Left kidney (tissue), 2 donors: ENCODE measurements around the gene NUDT14. TPM values are rescaled to one million over a fixed set of nuclear protein-coding genes. Genes with fewer than 3 reads are reported as not detected.

Experiments
- DNase-seq: peaks from one replicate; pipeline ENCODE4 v3.0.0-alpha.2; 2013
- polyA plus RNA-seq: library from polyadenylated mRNA; unstranded; fragments of 120-200 nt; gene quantifications from one replicate; pipeline ENCODE4 v1.2.1, GENCODE V29; 2013; ENCODE audit not compliant: insufficient read length

The NUDT14 gene
- polyA plus RNA-seq, 1 donor, result 24.3 TPM

DNA sequence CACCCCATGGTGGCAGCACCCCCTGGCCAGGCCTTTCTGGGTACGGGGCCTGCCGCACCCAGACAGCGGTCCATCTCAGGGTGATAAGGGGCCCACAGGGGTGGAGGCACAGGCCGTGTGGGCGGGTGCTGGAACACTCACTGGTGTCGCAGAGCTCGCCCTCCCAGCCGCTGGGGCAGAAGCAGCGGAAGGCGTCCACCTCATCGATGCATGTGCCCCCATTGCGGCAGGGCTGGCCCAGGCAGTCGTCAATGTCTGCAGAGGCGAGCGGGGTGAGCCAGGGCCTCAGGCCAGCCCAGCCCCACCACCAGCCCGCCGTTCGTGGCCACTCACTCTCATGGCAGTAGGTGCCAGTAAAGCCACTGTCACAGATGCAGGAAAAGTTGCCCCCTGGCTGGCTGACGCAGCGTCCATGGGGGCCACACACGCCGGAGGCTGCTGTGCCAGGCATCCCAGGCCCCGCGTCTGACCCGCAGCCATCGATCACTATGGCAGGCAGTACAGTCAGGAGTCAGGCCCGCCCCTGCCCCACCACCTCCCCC, 32.4 kb downstream of the NUDT14 start:
- no peak for DNase-seq

GRCh38 chr14:105147671-105148603, 33.2 kb downstream of the NUDT14 start:
- DNase-seq, result no peak

DNA sequence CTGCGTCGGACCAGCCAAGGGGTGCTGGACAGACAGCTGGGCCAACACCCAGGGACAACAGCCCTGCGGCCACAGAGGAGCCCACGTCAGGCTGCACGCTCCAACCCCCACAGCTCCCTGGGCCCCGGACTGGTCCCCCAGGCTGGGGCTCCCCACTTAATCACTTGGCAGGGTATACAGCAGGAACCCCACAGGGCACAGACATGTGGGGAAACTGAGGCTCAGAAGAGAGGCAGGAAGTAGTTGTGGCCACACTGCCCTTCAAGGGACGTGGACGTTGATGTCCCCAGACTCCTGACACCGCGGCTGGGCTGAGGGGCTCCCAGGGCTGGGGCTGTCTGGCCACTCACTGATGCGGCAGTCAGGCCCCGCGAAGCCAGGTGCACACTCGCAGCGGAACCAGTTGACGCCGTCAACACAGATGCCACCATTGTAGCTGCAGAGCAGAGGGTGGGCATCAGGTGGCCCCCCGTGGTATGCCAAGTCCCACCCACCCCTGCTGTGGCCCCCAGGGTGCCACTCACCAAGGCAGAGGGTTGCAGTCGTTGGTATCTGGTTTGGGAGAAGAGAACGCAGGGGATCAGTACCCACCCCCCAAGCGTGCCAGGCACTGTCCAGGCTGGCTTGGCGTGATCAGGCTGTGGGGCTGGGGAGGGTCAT, 34.0 kb downstream of the NUDT14 start:
- no peak for DNase-seq

GRCh38 chr14:105146181-105146975, 34.7 kb downstream of the NUDT14 start:
- DNase-seq, result no peak

GRCh38 chr14:105145381-105146180, 35.5 kb downstream of the NUDT14 start:
- DNase-seq, result no peak

DNA sequence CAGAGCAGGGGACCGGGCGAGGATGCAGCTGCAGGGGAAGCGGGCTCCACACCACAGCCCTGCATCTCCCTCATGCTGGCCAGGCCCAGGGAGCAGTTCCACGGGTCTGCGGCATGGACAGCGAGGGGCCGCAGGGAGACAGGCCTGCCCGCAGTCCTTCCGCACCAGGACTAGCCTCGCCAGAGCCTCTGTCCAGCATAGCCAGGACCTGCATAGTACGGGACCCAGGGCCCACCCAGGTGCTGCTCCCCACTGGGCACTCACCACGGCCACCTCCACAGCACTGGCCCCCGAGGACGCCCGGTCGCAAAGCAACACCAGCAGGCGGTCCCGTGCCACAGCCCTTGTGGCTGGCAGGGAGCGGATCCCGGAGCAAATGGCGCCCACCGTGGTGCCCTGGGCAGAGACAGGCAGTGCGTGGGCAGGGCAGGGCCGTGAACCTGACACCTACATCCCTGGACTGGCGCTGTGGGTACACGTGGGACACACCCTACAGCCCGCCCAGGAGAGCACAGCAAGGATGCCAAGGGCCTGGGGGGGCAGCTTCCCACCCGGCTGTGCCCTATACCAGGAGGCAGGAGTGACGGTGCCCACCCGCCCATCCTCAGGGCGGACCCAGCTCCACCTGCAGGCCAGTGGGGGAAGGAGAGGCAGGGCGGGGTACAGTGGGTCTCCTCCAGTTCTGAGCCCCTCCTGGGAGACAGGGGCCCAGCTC, 36.3 kb downstream of the NUDT14 start:
- DNase-seq, result no peak

GRCh38 chr14:105144026-105144665, 37.0 kb downstream of the NUDT14 start:
- no peak for DNase-seq

DNA sequence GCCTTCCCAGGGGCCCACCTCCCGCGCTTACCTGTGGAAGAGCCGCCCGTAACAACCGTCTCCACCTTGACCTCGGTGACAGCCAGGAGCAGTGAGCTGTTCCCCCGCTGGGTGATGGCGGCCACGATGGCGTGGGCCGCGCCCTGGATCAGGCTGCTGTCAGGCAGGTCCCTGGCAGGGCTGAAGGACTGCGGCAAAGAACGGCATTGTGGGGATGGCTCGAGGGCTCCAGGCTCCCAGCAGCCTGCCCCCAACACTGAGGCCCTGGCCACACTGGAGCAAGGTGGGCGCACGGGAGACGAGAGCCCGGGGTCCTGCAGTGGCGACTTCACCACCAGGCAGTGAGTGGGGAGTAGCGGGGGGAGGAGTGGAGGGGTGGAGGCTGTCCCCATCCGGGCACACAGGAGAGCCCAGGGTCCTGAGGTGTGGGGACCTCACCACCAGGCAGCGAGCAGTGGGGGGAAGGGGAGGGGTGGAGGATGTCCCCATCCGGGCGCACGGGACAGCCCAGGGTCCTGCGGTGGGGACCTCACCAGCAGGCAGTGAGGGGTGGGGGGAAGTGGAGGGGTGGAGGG, 37.6 kb downstream of the NUDT14 start:
- no peak for DNase-seq

DNA sequence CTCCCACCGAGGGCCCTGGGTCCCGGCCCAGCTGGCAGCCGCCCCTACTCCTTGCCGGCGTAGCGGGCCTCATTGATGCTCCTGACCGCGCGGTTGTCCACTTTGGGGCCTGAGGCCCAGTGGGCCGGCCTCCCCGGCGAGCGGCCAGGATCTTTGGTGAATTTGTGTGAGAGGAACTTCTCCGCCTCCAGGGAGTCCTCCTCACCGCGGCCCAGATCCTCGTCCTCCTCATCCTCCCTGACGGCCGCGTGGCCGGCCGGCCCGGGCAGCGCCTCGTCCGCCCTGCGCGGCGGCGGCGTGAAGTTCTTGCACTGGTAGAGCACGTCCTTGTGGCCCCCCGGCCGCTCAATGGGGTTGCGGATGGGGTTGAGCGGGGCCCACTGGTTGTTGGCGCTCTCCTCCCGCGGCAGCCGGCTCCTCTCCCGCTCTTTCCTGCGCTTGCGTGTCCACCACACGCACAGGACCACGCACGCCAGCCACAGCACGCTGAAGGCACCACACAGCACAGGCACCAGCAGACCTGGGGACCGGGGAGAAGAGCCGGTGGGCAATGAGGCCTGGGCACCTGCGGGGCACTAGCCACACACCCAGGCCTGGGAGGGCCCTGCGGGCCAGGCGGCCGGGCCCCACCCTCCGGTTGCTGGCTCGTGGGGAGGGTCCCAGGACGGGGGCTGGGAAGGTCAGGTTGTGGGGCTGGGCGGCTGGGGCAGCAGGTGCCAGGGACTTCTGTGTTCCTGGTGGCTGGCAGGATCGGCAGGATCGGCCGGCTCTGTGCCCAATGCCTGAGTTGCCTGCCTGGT, 38.3 kb downstream of the NUDT14 start:
- no peak for DNase-seq

GRCh38 chr14:105141486-105142281, 39.4 kb downstream of the NUDT14 start:
- DNase-seq, result no peak

DNA sequence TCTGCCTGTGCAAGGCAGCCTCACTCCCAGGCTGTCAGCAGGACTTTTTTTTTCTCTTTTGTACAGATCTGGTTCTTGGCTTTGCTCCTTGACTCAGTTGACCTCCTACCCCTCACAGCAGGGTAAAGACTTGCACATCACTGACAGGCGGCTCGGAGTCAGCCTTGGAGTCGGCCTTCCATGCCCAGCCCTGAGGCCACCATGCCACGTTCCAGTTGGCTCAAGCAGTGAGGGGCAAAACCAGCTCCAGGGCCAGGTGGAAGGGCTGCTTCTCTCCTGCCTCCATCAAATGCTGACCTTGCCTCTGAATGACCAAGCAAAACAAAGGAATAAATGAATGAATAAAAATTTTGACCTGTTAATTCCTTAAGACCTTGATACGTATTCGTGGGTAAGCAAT, 40.1 kb downstream of the NUDT14 start:
- no peak for DNase-seq

GRCh38 chr14:105140581-105140980, 40.5 kb downstream of the NUDT14 start:
- DNase-seq, result no peak

DNA sequence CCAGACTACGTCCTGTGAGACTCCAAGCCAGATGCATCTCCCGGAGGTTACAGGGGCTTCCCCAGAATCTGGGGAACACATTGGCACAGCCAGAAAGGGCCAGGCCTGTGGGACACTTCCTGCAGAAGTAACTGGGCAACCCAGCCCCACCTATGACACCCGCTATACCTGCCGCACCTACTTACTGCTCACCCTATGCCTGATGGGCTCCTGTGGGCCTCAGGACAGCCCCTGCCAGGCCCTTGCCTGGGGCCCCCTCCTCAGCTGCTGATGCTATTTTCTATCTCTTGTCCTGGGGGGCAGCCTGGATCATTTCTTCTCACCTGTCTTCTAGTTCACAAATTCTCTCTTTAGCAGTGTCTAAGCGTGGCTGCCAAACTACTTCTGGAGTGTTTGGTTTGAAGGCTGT, 41.3 kb downstream of the NUDT14 start:
- no peak for DNase-seq

- DNase-seq, result no peak
Measured at GRCh38 chr14:105139212-105139825, 41.8 kb downstream of the NUDT14 start.

DNA sequence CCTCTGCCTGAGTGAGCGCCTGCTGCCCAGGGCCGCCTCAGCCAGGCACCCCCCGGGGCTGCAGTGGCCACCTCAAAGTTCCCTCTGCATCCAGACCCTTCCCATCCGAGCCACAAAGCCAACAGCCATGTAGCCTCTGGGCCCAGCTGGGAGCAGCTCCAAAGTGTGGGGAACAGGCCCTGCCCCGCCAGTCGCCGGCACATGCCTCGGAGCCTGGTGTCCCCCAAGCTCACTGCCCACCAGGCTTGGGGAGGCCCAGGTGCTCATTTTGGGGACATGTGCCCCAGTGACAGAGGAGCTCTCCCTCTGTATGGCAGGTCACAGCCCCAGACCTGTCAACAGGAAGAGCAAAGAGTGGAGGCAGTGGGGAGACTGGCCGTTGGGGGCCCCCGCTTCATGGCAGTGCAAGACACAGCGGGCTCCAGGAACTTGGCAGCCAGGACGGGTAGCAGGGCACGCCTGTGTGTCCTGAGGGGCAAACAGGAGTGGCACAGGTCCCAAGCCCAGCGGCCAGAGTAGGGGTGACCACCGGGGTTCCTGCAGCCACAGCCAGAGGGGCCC, 42.5 kb downstream of the NUDT14 start:
- no peak for DNase-seq

GRCh38 chr14:105138021-105138541, 43.0 kb downstream of the NUDT14 start:
- no peak for DNase-seq

- no peak for DNase-seq
Measured at GRCh38 chr14:105137481-105138020, 43.6 kb downstream of the NUDT14 start.
